Stomach (tissue), 9 donors: ENCODE data around the gene SLC17A8. TPM values are rescaled to one million over a fixed set of nuclear protein-coding genes. Genes with fewer than 3 reads are reported as not detected.
A peak's percentile ranks its signal among the peaks of the same experiment; 100 is the strongest.

ENCODE experiments used
- DNase-seq, 2 donors: peaks; one replicate each; pipeline versions ENCODE4 v3.0.0 to v3.0.0-alpha.2; 2013 to 2019
- H3K27ac ChIP-seq, 5 donors: fragments of 200-600 bp in 4 of 5; sonication (generic) in 4 of 5; one replicate each; pipeline ENCODE4 v1.5.1; 2013 to 2019; ENCODE audit warnings: mild to moderate bottlenecking in 1 of 5, moderate library complexity in 1 of 5
- H3K27me3 ChIP-seq, 3 donors: fragments of 200-600 bp; sonication (generic); one replicate each; pipeline ENCODE4 v1.5.1; 2017 to 2019; ENCODE audit warnings: mixed run types in 1 of 3
- H3K36me3 ChIP-seq, 4 donors: fragments of 200-600 bp; sonication (generic); 1 replicate in 3 of 4; 2 replicates in 1 of 4; pipeline ENCODE4 v1.5.1; 2016 to 2019
- H3K4me1 ChIP-seq, 4 donors: fragments of 200-600 bp; sonication (generic); one replicate each; pipeline ENCODE4 v1.5.1; 2016 to 2019
- H3K4me3 ChIP-seq, 4 donors: fragments of 200-600 bp; sonication (generic) in 3 of 4; one replicate each; pipeline ENCODE4 v1.5.1; 2016 to 2019; ENCODE audit warnings: mild to moderate bottlenecking in 1 of 4
- H3K9me3 ChIP-seq, 4 donors: fragments of 200-600 bp; sonication (generic); one replicate each; pipeline ENCODE4 v1.5.1; 2016 to 2019
- CTCF ChIP-seq, 7 experiments: fragments of 450-650 bp in 4 of 7; fragments of 200-600 bp in 3 of 7; sonication (generic) in 3 of 7; IDR thresholded peaks; one replicate each; pipeline ENCODE4 v1.5.1; 2016 to 2019; ENCODE audit warnings: antibody characterized with exemption in 7 of 7, control low read depth in 2 of 7, mild to moderate bottlenecking in 1 of 7
- EP300 ChIP-seq: sonication (generic); formaldehyde crosslinking; IDR thresholded peaks from one replicate; pipeline ENCODE4 v1.6.1; 2017; ENCODE audit warnings: antibody characterized with exemption
- POLR2A ChIP-seq, 4 donors: fragments of 450-650 bp; IDR thresholded peaks; one replicate each; pipeline ENCODE4 v1.6.1; 2016; ENCODE audit warnings: antibody characterized with exemption in 4 of 4, control low read depth in 2 of 4, mild to moderate bottlenecking in 1 of 4, moderate library complexity in 1 of 4
- POLR2AphosphoS5 ChIP-seq, 3 donors: sonication (generic); formaldehyde crosslinking; IDR thresholded peaks; one replicate each; pipeline ENCODE4 v1.6.1; 2016; ENCODE audit warnings: antibody characterized with exemption in 3 of 3
- WGBS, 5 donors: extraction: QIAGEN DNeasy Blood & Tissue Kit in 3 of 5; methylation state at CpG; one replicate each; pipeline versions ENCODE4 v1.1.5 to v1.1.7; 2013 to 2018; 5-methylcytosine and 5-hydroxymethylcytosine counted together
- intact Hi-C: fragments of 100-400 bp; cut with DNase I; formaldehyde crosslinking; loops from one replicate; pipeline ENCODE4 v1.15.1; 2023; ENCODE audit warnings: low total_unique reads
- polyA plus RNA-seq, 3 donors: library from polyadenylated mRNA; stranded (reverse); fragments of 200-250 nt; gene quantifications; one replicate each; pipeline ENCODE4 v1.2.3, GENCODE V29; 2013
- total RNA-seq, 5 donors: library from RNA; depleted of rRNA; stranded (reverse); fragments of >200 nt; gene quantifications; one replicate each; pipeline versions ENCODE4 v1.1.0 to v1.2.3, GENCODE V29; 2014 to 2016
- donor health status: healthy with polysubstance abuse.
- donor health status: Bipolar disorder and iron deficiency.
- donor health status: healthy.

The SLC17A8 gene
- total and polyA plus RNA-seq, 8 donors, result 0.29 to 16.8 (median 1.7) TPM; not detected in 5

- no peaks in the 10 kb centered on the region for H3K27me3 ChIP-seq
- H3K27ac ChIP-seq, result no peak overlapping the region
- intact Hi-C loops, result no loop called here
- no peaks in the 10 kb centered on the region for H3K36me3 ChIP-seq
- no peaks in the 10 kb centered on the region for H3K9me3 ChIP-seq
- 58 to 69% (median 60%) methylated on average over 12 of the region's 12 CpGs for WGBS, 5 donors
- no peak overlapping the region for H3K4me3 ChIP-seq
- TF ChIP-seq EP300 (no peak), POLR2A (IDR thresholded peaks at IDR 0.05) (no peak), CTCF (IDR thresholded peaks at IDR 0.05) (no peak), POLR2AphosphoS5 (IDR thresholded peaks at IDR 0.05) (no peak)
- H3K4me1 ChIP-seq, result peaks cover 0 to 15% (median 2%) of the 10 kb centered on the region in 4 donors
- DNase-seq, result peak; percentile 48 to 86
Observed at GRCh38 chr12:100375038-100375735, 18.3 kb downstream of the SLC17A8 start.

GRCh38 chr12:100376161-100376560 lies 19.3 kb downstream of the SLC17A8 start:
- TF ChIP-seq CTCF (IDR thresholded peaks at IDR 0.05), result no peak
- TF ChIP-seq EP300, result no peak
- TF ChIP-seq POLR2AphosphoS5 (IDR thresholded peaks at IDR 0.05), result no peak
- TF ChIP-seq POLR2A (IDR thresholded peaks at IDR 0.05), result no peak
- Histone ChIP-seq H3K4me1 (peaks cover 0 to 15% (median 2%) of the 10 kb centered on the region in 4 donors), H3K27me3 (no peaks in the 10 kb centered on the region), H3K27ac (no peak overlapping the region), H3K9me3 (no peaks in the 10 kb centered on the region), H3K4me3 (no peak overlapping the region), H3K36me3 (no peaks in the 10 kb centered on the region)
- intact Hi-C loops, result no loop called here
- DNase-seq, result no peak
- 85 to 100% (median 94%) methylated on average over 1 of the region's 1 CpG for WGBS, 5 donors

GRCh38 chr12:100381379-100381778 lies 24.5 kb downstream of the SLC17A8 start:
- no peaks in the 10 kb centered on the region for H3K27me3 ChIP-seq
- H3K4me1 ChIP-seq, result no peaks in the 10 kb centered on the region
- intact Hi-C loops, result no loop called here
- no peaks in the 10 kb centered on the region for H3K36me3 ChIP-seq
- no peaks in the 10 kb centered on the region for H3K9me3 ChIP-seq
- 76 to 88% (median 78%) methylated on average over 2 of the region's 2 CpGs for WGBS, 5 donors
- no peak overlapping the region for H3K4me3 ChIP-seq
- no peak overlapping the region for H3K27ac ChIP-seq
- TF ChIP-seq POLR2AphosphoS5 (IDR thresholded peaks at IDR 0.05) (no peak), CTCF (IDR thresholded peaks at IDR 0.05) (no peak), POLR2A (IDR thresholded peaks at IDR 0.05) (no peak), EP300 (no peak)
- DNase-seq, result no peak

- WGBS, 5 donors, result 76 to 83% (median 78%) methylated on average over 6 of the region's 6 CpGs
- Histone ChIP-seq H3K4me3 (no peak overlapping the region), H3K36me3 (no peaks in the 10 kb centered on the region)
Observed at GRCh38 chr12:100382338-100382737, 25.5 kb downstream of the SLC17A8 start.

More at GRCh38 chr12:100382338-100382737, 25.5 kb downstream of the SLC17A8 start:
- no peaks in the 10 kb centered on the region for H3K27me3 ChIP-seq
- no peaks in the 10 kb centered on the region for H3K4me1 ChIP-seq
- DNase-seq, result no peak
- intact Hi-C loops, result no loop called here
- H3K9me3 ChIP-seq, result no peaks in the 10 kb centered on the region
- no peak overlapping the region for H3K27ac ChIP-seq
- no peak for TF ChIP-seq POLR2AphosphoS5 (IDR thresholded peaks at IDR 0.05)
- no peak for TF ChIP-seq CTCF (IDR thresholded peaks at IDR 0.05)
- no peak for TF ChIP-seq POLR2A (IDR thresholded peaks at IDR 0.05)
- TF ChIP-seq EP300, result no peak
